ENCODE results near the gene MAML3.

DNA sequence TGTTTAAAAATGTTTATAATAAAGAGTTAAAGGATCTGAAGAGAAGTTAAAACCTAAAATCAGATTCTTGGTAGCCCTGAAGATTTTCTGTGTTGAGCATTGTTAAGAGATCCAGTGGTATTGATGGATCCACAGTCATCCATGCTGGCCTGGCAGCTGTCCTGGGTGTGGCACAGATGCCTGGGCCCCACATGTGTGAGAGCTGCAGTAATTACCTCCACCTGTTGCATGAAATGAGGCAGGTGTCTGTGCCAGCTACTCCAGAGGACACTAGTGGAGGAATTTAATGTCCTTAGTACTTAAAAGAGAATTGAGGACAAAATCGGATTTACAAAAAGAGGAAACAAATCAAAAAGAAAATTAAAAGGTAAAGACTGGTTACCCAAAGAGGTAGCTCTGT, 444.3 kb downstream of the MAML3 start:
- TF ChIP-seq, protein P1, sequence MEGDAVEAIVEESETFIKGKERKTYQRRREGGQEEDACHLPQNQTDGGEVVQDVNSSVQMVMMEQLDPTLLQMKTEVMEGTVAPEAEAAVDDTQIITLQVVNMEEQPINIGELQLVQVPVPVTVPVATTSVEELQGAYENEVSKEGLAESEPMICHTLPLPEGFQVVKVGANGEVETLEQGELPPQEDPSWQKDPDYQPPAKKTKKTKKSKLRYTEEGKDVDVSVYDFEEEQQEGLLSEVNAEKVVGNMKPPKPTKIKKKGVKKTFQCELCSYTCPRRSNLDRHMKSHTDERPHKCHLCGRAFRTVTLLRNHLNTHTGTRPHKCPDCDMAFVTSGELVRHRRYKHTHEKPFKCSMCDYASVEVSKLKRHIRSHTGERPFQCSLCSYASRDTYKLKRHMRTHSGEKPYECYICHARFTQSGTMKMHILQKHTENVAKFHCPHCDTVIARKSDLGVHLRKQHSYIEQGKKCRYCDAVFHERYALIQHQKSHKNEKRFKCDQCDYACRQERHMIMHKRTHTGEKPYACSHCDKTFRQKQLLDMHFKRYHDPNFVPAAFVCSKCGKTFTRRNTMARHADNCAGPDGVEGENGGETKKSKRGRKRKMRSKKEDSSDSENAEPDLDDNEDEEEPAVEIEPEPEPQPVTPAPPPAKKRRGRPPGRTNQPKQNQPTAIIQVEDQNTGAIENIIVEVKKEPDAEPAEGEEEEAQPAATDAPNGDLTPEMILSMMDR (IDR thresholded peaks at IDR 0.05), result no peak
- TF ChIP-seq POLR2A (IDR thresholded peaks at IDR 0.05), result no peak

All from transverse colon (tissue), 3 donors.